ENCODE measurements around the gene PLEKHN1. TPM values are rescaled to one million over a fixed set of nuclear protein-coding genes. Genes with fewer than 3 reads are reported as not detected.

The PLEKHN1 gene
- polyA plus RNA-seq, 1 of the 3 experiments (the other 2 are of a cell fraction), result not detected

DNA sequence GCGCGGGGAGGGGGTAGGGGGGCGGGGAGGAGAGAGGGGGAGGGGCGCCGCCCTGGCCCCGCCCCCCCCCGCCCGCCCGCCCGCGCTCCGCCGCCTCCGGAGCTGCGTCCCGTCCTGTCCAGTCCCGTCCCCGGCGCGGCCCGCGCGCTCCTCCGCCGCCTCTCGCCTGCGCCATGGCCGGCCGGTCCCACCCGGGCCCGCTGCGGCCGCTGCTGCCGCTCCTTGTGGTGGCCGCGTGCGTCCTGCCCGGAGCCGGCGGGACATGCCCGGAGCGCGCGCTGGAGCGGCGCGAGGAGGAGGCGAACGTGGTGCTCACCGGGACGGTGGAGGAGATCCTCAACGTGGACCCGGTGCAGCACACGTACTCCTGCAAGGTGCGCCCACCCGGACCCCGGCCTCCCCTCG lies 53.7 kb downstream of the PLEKHN1 start, which contains the start of gene AGRN:
AGRN (plus strand) TSS at position 121 of the 405 bp plus-strand sequence; CDS start at position 174, 53 bp downstream.
- H3K4me3 ChIP-seq (ENCODE audit: low read depth in 2 of 2, low read length in 1 of 2), result peak within 1 kb of the TSS; percentile 56 to 73
- no peaks in the 10 kb centered on the region for H4K20me1 ChIP-seq (ENCODE audit: insufficient read depth)
- CTCF ChIA-PET, result interaction anchor here (0.6 to 6.0 kb wide), 11 partner anchors 12 to 102 kb away, joined by 3 to 46 read pairs (median 4); no protein-coding TSS in a partner anchor
- POLR2A ChIA-PET, result interaction anchor here (1.4 kb wide), 1 partner anchor 15 kb away, joined by 5 read pairs; no protein-coding TSS in a partner anchor
- H3K4me1 ChIP-seq (ENCODE audit: control insufficient read depth in 1 of 2, insufficient read depth in 2 of 2, low read depth in 1 of 2, low read length in 1 of 2), result peaks cover 0 to 10% of the 10 kb centered on the region in 2 experiments; a peak in 1 of 4 replicates
- TF ChIP-seq MXI1 (IDR thresholded peaks at IDR 0.05; ENCODE audit: low read depth, low read length) (peak; percentile 17; the same call in 1 of the 2 replicates), SMC3 (IDR thresholded peaks at IDR 0.05; ENCODE audit: low read depth, low read length) (no peak)
- no peaks in the 10 kb centered on the region for H3F3A ChIP-seq (replicated peaks; ENCODE audit: insufficient read depth)
- no peaks in the 10 kb centered on the region for H3K9me3 ChIP-seq
- no peaks in the 10 kb centered on the region for H3K79me2 ChIP-seq (ENCODE audit: insufficient read depth)
- H3K36me3 ChIP-seq (replicated peaks in 1 of 2; ENCODE audit: control insufficient read depth in 1 of 2, insufficient read depth in 2 of 2, low read length in 1 of 2), result peaks cover 0 to 4% of the 10 kb centered on the region in 2 experiments
- no peaks in the 10 kb centered on the region for H3K27me3 ChIP-seq (ENCODE audit: insufficient read depth)
- H3K9ac ChIP-seq, result no peak within 1 kb of the TSS; the same call in 1 of the 2 replicates
- H3K9me2 ChIP-seq, result no peaks in the 10 kb centered on the region
- no CpG with 5 or more reads among the region's 58 CpGs for WGBS (ENCODE audit: low lambda C conversion rate)
- no peak within 1 kb of the TSS for H2AFZ ChIP-seq (ENCODE audit: low read depth)
- DNase-seq, result peak; percentile 92
- peak within 1 kb of the TSS; percentile 82; the same call in 1 of the 2 replicates for H3K4me2 ChIP-seq
- peak within 1 kb of the TSS in 1 of 2 experiments; percentile 81; a peak in 2 of 4 replicates for H3K27ac ChIP-seq (ENCODE audit: low read depth in 2 of 2, low read length in 1 of 2)

DNA sequence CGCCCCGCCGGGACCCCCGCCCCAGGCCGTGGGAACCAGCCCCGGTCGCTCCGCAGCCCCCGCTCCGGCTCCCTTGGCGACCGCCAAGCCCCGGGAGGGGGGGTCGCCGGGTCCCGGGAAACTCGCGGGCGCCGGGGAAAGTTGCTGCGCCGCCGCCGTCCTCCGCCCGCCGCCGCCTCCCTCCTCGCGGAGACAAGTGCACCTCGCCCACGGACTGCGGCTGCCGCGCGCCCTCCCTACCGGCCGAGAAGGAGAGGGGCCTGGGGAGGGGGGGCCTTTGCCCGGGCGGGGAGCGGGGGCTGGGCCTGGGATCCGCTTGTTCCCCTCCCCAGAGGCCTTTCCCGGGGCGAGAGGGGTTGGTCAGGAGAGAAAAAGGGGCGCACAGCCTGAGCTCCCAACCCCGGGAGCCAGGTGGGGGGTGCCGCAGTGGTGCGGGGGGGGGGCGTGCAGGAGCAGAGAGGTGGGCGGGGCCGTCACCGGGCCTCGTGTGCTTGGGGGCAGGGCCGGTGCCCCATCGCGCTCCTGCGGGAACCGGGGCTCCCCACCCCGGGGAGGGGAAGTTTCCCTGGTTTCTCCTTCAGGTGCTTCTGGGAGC lies 54.2 kb downstream of the PLEKHN1 start:
- ChIA-PET POLR2A (no interaction called here), CTCF (interaction anchor here (1.0 to 6.0 kb wide), 6 partner anchors 12 to 255 kb away, joined by 3 to 52 read pairs (median 5); partner anchors contain the start of gene PERM1)
- no peaks in the 10 kb centered on the region for H4K20me1 ChIP-seq (ENCODE audit: insufficient read depth)
- H3K27ac ChIP-seq (ENCODE audit: low read depth in 2 of 2, low read length in 1 of 2), result peak overlapping the region in 1 of 2 experiments; percentile 28; a peak in 1 of 4 replicates
- H2AFZ ChIP-seq (ENCODE audit: low read depth), result no peak overlapping the region
- H3F3A ChIP-seq (replicated peaks; ENCODE audit: insufficient read depth), result no peaks in the 10 kb centered on the region
- H3K4me1 ChIP-seq (ENCODE audit: control insufficient read depth in 1 of 2, insufficient read depth in 2 of 2, low read depth in 1 of 2, low read length in 1 of 2), result peaks cover 0 to 10% of the 10 kb centered on the region in 2 experiments; a peak in 1 of 4 replicates
- 5% methylated on average over 11 of the region's 59 CpGs for WGBS (ENCODE audit: low lambda C conversion rate)
- peak overlapping the region; percentile 56 to 73 for H3K4me3 ChIP-seq (ENCODE audit: low read depth in 2 of 2, low read length in 1 of 2)
- no peaks in the 10 kb centered on the region for H3K9me2 ChIP-seq
- no peaks in the 10 kb centered on the region for H3K79me2 ChIP-seq (ENCODE audit: insufficient read depth)
- TF ChIP-seq TCF12 (IDR thresholded peaks at IDR 0.05), result no peak
- TF ChIP-seq, protein P1, sequence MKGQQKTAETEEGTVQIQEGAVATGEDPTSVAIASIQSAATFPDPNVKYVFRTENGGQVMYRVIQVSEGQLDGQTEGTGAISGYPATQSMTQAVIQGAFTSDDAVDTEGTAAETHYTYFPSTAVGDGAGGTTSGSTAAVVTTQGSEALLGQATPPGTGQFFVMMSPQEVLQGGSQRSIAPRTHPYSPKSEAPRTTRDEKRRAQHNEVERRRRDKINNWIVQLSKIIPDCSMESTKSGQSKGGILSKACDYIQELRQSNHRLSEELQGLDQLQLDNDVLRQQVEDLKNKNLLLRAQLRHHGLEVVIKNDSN (IDR thresholded peaks at IDR 0.05; ENCODE audit: borderline replicate concordance, low read depth), result no peak
- TF ChIP-seq GATA2 (CRISPR knock-in tag; IDR thresholded peaks at IDR 0.05), result no peak
- TF ChIP-seq GABPA (IDR thresholded peaks at IDR 0.05; ENCODE audit: low read depth), result no peak
- no peak for TF ChIP-seq NRF1 (IDR thresholded peaks at IDR 0.05; ENCODE audit: low read depth, low read length)
- no peak for TF ChIP-seq EP300 (IDR thresholded peaks at IDR 0.05; ENCODE audit: borderline replicate concordance in 1 of 2, low read depth in 1 of 2, low read length in 1 of 2)
- no peak for TF ChIP-seq FOXJ3 (CRISPR knock-in tag; IDR thresholded peaks at IDR 0.05)
- no peak for TF ChIP-seq MEF2A (IDR thresholded peaks at IDR 0.05; ENCODE audit: borderline replicate concordance, low read depth)
- no peak for TF ChIP-seq JUND (IDR thresholded peaks at IDR 0.05)
- TF ChIP-seq, protein P2, sequence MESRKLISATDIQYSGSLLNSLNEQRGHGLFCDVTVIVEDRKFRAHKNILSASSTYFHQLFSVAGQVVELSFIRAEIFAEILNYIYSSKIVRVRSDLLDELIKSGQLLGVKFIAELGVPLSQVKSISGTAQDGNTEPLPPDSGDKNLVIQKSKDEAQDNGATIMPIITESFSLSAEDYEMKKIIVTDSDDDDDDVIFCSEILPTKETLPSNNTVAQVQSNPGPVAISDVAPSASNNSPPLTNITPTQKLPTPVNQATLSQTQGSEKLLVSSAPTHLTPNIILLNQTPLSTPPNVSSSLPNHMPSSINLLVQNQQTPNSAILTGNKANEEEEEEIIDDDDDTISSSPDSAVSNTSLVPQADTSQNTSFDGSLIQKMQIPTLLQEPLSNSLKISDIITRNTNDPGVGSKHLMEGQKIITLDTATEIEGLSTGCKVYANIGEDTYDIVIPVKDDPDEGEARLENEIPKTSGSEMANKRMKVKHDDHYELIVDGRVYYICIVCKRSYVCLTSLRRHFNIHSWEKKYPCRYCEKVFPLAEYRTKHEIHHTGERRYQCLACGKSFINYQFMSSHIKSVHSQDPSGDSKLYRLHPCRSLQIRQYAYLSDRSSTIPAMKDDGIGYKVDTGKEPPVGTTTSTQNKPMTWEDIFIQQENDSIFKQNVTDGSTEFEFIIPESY (IDR thresholded peaks at IDR 0.05; ENCODE audit: borderline replicate concordance, low read depth), result no peak
- no peak for TF ChIP-seq CHD2 (IDR thresholded peaks at IDR 0.05; ENCODE audit: low read length, partially characterized antibody)
- no peaks in the 10 kb centered on the region for H3K9me3 ChIP-seq
- no peaks in the 10 kb centered on the region for H3K27me3 ChIP-seq (ENCODE audit: insufficient read depth)
- DNase-seq, result peak; percentile 71
- no peak overlapping the region; the same call in 1 of the 2 replicates for H3K9ac ChIP-seq
- H3K36me3 ChIP-seq (replicated peaks in 1 of 2; ENCODE audit: control insufficient read depth in 1 of 2, insufficient read depth in 2 of 2, low read length in 1 of 2), result peaks cover 0 to 4% of the 10 kb centered on the region in 2 experiments
- peak overlapping the region; percentile 82; the same call in 1 of the 2 replicates for H3K4me2 ChIP-seq

Measured in SK-N-SH (cell line).